ENCODE results near the gene BUB3.

Gene BUB3

DNA sequence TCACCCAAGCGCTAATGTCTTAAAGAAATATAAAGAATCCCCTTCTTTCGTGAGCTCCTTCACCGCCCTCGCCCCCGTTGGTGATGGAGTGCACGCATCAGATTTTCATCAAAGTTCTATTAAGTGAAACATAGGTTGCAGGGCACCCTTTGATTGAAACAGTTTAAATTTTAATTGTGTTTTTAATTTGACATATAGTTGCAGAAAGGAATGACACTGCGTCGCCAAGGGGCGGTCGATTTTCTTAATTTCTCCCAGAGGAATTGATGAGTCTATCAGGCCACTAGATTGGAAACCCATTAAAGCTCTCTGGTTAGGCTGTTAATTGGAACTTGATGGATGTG is 10.4 kb upstream of the BUB3 start:
- TF ChIP-seq ZFX (IDR thresholded peaks at IDR 0.05) (no peak), CTCF (conservative IDR thresholded peaks at IDR 0.05) (no peak)

GRCh38 chr10:123144697-123145541 is 9.3 kb upstream of the BUB3 start:
- no peak overlapping the region for H3K27ac ChIP-seq
- TF ChIP-seq ZFX (IDR thresholded peaks at IDR 0.05) (no peak), CTCF (conservative IDR thresholded peaks at IDR 0.05) (peak; percentile 54)

More for the DNA sequence above, 10.4 kb upstream of the BUB3 start:
- no peak overlapping the region for H3K27ac ChIP-seq

- TF ChIP-seq CTCF (conservative IDR thresholded peaks at IDR 0.05) (no peak), ZFX (IDR thresholded peaks at IDR 0.05) (no peak)
- H3K27ac ChIP-seq = no peak overlapping the region
Measured at GRCh38 chr10:123145542-123146012, 8.6 kb upstream of the BUB3 start.

GRCh38 chr10:123146013-123146893 is 7.9 kb upstream of the BUB3 start:
- no peak overlapping the region for H3K27ac ChIP-seq
- TF ChIP-seq CTCF (conservative IDR thresholded peaks at IDR 0.05) = no peak
- no peak for TF ChIP-seq ZFX (IDR thresholded peaks at IDR 0.05)

- no peak overlapping the region for H3K27ac ChIP-seq
- TF ChIP-seq CTCF (conservative IDR thresholded peaks at IDR 0.05) = no peak
- TF ChIP-seq ZFX (IDR thresholded peaks at IDR 0.05) = no peak
Measured at GRCh38 chr10:123146894-123147634, 7.1 kb upstream of the BUB3 start.

- TF ChIP-seq ZFX (IDR thresholded peaks at IDR 0.05) = no peak
- TF ChIP-seq CTCF (conservative IDR thresholded peaks at IDR 0.05) = no peak
- no peak within 1 kb of the TSS for H3K27ac ChIP-seq
Measured at GRCh38 chr10:123147635-123148413, 6.4 kb upstream of the BUB3 start, which contains the start of gene HMX2. Gene HMX2 (plus strand): TSS chr10:123148136. CDS start chr10:123148379, 243 bp downstream.

All from C4-2B (cell line).